RWPE1 (cell line): Measurements from ENCODE around the gene POLR3C.
A peak's percentile ranks its signal among the peaks of the same experiment; 100 is the strongest.

Experiments
- CTCF ChIA-PET: fragments of 350-600 bp; sonication (Branson Sonifier 250); formaldehyde crosslinking; extraction: SDS; loops from one replicate; lab custom pipeline; 2021; lab: Yijun Ruan, JAX
- POLR2A ChIA-PET: fragments of 400-600 bp; formaldehyde crosslinking; extraction: SDS; loops from one replicate; lab custom pipeline; 2020; ENCODE audit warnings: antibody characterized with exemption; ENCODE audit not compliant: low non-redundant PET; lab: Yijun Ruan, JAX
- DNase-seq: peaks from one replicate; pipeline ENCODE4 v3.0.0; 2012; ENCODE audit warnings: low spot score
- H3K27ac ChIP-seq: fragments of 450-650 bp; 2 replicates; pipeline ENCODE4 v1.5.1; 2017
- TF ChIP-seq, protein P1 (sequence below): fragments of 450-650 bp; conservative IDR thresholded peaks from 2 replicates; pipeline ENCODE4 v1.5.1; 2017; ENCODE audit warnings: low read depth, mild to moderate bottlenecking

The POLR3C gene, protein sequence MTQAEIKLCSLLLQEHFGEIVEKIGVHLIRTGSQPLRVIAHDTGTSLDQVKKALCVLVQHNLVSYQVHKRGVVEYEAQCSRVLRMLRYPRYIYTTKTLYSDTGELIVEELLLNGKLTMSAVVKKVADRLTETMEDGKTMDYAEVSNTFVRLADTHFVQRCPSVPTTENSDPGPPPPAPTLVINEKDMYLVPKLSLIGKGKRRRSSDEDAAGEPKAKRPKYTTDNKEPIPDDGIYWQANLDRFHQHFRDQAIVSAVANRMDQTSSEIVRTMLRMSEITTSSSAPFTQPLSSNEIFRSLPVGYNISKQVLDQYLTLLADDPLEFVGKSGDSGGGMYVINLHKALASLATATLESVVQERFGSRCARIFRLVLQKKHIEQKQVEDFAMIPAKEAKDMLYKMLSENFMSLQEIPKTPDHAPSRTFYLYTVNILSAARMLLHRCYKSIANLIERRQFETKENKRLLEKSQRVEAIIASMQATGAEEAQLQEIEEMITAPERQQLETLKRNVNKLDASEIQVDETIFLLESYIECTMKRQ

DNA sequence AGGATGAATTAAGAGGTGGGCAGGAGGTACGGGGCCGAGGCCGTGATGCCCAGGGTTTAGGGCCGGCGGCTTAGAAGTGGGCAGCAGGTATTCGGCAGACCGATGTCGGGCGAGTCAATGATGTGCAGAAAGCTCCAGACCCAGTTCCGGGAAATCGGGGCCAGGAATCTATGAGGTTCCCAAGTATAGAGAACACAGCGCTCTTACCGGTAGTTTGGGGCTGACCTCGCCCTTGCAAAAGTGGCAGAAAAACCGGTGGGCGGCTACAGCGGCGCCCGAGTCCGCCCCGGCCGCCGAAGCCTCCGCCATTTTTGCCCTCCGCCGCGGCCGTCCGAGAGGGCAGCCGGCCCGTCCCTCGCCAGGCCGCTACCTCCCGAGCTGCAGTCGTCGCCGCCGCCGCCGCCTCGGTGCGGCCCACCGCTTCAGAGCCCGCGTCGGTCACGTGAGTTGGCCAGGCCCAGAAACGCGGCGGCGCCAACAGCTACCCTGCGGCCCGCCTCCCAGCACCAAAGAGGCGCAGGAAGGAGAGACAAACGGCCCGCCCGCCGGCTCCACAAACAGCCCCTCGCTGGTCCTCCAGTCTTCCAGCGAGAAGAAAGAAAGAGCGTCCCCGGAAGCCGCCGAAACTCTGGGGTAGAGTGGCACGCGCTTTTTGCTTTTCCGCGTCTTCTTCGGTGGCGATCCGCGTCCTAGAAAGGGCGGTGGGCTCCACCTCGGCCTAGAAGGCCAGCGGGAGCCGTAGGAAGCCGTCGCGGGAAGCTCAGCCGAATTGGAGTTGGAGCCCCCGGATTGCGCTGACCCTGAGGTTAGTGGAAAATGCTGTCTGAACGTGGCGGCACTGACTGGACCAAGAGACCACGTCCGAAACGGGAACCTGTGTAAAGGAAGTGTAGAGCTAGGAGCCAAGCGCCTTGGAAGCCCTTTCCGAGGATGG is at the start of gene POLR3C, which contains the start of gene RNF115:
POLR3C (plus strand) TSS at position 636 of the 934 bp plus-strand sequence. CDS start 1,577 bp downstream, outside the sequence.
RNF115 (minus strand) TSS at position 531 of the 934 bp plus-strand sequence; CDS start at position 309, 222 bp downstream.
- ChIA-PET CTCF (interaction anchor here (0.5 to 1.4 kb wide), 4 partner anchors 21 to 171 kb away, joined by 3 to 7 read pairs (median 4); partner anchors contain the start of gene NUDT17), POLR2A (interaction anchor here (0.7 kb wide), 1 partner anchor 11 kb away, joined by 5 read pairs; no protein-coding TSS in a partner anchor)
- DNase-seq: peak; percentile 90

DNA sequence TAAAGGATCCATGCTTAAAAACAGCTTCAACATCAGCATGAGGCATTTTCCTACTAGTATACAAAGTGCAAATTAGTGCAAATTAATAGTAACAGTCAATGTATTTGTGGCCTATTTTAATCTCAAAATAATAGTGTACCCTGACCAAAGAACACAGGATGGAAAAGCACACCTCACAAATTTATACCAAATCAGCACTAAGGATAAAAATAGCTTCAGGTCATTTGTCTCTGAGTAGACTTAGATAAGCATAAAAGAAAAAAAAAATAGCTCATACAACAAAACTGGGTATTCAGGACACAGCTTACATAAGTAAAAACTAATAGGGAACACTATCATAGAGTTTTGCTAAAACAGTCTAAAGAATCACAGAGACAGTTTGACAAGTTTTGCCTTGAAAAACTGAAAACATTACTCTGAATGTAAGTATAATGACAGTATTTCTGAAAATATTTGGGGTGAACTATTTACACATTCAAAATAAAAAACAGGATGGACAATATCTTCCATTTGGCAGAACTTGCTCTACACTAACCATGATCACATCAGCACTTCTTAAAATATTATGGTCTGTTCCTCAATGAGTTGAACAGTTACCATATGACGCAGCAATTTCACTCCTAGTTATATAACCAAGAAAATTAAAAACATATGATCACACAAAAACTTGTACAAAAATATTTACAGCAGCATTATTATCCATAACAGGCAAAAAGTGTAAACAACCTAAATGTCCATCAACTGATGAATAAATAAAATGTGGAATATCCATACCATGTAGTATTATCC is 46.4 kb upstream of the POLR3C start:
- TF ChIP-seq, protein P1, sequence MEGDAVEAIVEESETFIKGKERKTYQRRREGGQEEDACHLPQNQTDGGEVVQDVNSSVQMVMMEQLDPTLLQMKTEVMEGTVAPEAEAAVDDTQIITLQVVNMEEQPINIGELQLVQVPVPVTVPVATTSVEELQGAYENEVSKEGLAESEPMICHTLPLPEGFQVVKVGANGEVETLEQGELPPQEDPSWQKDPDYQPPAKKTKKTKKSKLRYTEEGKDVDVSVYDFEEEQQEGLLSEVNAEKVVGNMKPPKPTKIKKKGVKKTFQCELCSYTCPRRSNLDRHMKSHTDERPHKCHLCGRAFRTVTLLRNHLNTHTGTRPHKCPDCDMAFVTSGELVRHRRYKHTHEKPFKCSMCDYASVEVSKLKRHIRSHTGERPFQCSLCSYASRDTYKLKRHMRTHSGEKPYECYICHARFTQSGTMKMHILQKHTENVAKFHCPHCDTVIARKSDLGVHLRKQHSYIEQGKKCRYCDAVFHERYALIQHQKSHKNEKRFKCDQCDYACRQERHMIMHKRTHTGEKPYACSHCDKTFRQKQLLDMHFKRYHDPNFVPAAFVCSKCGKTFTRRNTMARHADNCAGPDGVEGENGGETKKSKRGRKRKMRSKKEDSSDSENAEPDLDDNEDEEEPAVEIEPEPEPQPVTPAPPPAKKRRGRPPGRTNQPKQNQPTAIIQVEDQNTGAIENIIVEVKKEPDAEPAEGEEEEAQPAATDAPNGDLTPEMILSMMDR: no peak
- ChIA-PET CTCF (no interaction called here), POLR2A (no interaction called here)
- H3K27ac ChIP-seq: no peak overlapping the region
- no peak for DNase-seq

More for the DNA sequence above, at the start of gene POLR3C, which contains the start of gene RNF115:
- peak within 1 kb of the TSS; percentile 94 for H3K27ac ChIP-seq
- TF ChIP-seq, protein P1: no peak

DNA sequence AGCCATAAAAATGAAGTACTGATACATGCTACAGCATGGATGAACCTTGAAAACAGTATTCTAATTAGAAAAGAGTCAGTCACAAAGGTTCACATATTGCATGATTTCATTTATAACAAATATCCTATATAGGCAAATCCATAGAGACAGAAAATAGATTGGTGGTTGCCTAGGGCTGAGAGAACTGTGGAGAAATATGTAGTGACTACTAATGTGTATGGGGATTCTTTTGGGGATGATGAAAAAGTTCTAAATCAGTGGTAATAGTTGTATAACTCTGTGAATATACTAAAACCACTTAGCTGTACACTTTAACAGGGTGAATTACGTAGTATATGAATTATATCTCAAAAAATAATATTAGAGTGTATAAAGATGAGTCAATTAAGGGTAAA is 45.9 kb upstream of the POLR3C start:
- ChIA-PET POLR2A (no interaction called here), CTCF (no interaction called here)
- DNase-seq: no peak
- no peak overlapping the region for H3K27ac ChIP-seq
- TF ChIP-seq, protein P1: no peak

DNA sequence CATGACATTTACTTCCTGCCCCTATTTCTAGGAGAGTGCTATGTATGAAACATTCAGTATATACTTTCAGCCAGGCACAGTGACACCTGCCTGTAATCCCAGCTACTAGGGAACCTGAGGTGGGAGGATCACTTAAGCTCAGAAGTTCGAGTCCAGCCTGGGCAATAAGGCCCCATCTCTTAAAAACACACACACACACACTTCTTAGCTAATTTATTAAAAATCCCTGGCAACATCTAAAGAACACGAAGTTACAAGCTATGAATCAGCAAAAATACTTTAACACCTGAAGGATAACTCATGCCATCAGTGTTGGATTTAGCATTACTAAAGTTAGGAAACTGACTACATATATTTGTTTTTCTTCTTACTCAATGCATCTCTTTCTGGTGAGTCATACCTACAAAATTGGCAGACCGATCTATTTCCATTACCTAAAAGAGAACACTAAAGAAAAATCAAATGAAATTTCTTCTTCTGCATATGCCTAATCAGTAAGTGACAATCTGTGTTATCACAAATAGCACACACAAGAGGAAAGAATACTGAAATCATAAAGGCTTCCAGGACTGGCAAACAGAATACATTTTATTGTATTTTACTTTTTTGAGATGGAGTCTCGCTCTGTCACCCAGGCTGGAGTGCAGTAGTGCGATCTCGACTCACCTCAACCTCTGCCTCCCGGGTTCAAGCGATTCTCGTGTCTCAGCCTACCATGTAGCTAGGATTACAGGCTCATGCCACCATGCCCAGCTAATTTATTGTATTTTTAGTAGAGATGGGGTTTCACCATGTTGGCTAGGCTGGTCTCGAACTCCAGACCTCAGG is 41.5 kb upstream of the POLR3C start:
- ChIA-PET POLR2A (no interaction called here), CTCF (interaction anchor here (1.2 kb wide), 1 partner anchor 9 kb away, joined by 3 read pairs; no protein-coding TSS in a partner anchor)
- H3K27ac ChIP-seq: peak overlapping the region; percentile 84

DNA sequence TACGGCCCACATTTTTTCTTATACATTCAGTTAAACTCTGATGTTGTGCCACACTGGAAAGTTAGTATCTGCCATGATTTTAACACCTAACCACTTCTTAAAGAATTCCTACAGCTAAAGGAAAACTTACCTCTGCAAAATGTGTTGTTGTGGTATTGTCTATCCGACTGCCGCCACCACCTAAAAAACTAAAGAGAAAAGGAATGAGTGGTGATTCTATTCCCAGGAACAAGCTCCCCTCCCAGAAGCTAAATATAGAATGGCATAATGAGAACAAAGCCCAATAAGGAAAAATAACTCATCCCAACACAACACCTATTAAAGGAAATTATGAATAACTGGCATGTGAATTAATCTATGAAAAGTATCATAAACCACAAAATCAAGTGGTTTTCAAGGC is 39.6 kb upstream of the POLR3C start:
- TF ChIP-seq, protein P1: no peak
- ChIA-PET CTCF (interaction anchor here (0.6 kb wide), 1 partner anchor 188 kb away, joined by 3 read pairs; no protein-coding TSS in a partner anchor), POLR2A (no interaction called here)
- no peak for DNase-seq
- H3K27ac ChIP-seq: no peak overlapping the region

More for the DNA sequence above, 41.5 kb upstream of the POLR3C start:
- DNase-seq: peak; percentile 79
- TF ChIP-seq, protein P1: no peak
